RWPE2 (cell line): ENCODE data around the gene ARHGAP42.

Experiments
- ATAC-seq: fragments of 200-7000 bp; cut with Tn5 transposase; 3 replicates; pipeline ENCODE4 v1.9.1; 2021; ENCODE audit warnings: low read depth
- DNase-seq: peaks from one replicate; pipeline ENCODE4 v3.0.0-alpha.2; 2020; ENCODE audit warnings: low spot score
- H3K27ac ChIP-seq: fragments of 450-650 bp; 2 replicates; pipeline ENCODE4 v1.5.1; 2017; ENCODE audit warnings: mild to moderate bottlenecking; ENCODE audit not compliant: poor library complexity, severe bottlenecking
- H3K27me3 ChIP-seq: fragments of 250-450 bp; sonication (Bioruptor Pico); 2 replicates; pipeline ENCODE4 v1.5.1; 2021; ENCODE audit warnings: mild to moderate bottlenecking, moderate library complexity; ENCODE audit not compliant: insufficient read depth, poor library complexity, severe bottlenecking
- H3K36me3 ChIP-seq: fragments of 250-450 bp; sonication (Bioruptor Pico); 2 replicates; pipeline ENCODE4 v1.5.1; 2020; ENCODE audit warnings: low read depth, mild to moderate bottlenecking, moderate library complexity
- H3K4me1 ChIP-seq: fragments of 250-450 bp; sonication (Bioruptor Pico); 2 replicates; pipeline ENCODE4 v1.5.1; 2021; ENCODE audit warnings: mild to moderate bottlenecking, moderate library complexity; ENCODE audit not compliant: insufficient read depth, poor library complexity, severe bottlenecking
- H3K4me3 ChIP-seq: fragments of 250-450 bp; sonication (Bioruptor Pico); 2 replicates; pipeline ENCODE4 v1.5.1; 2021; ENCODE audit warnings: mild to moderate bottlenecking, moderate library complexity; ENCODE audit not compliant: severe bottlenecking
- H3K9me3 ChIP-seq: fragments of 250-450 bp; sonication (Bioruptor Pico); 2 replicates; pipeline ENCODE4 v1.5.1; 2021; ENCODE audit warnings: mild to moderate bottlenecking, moderate library complexity; ENCODE audit not compliant: severe bottlenecking
- CTCF ChIP-seq: fragments of 450-650 bp; IDR thresholded peaks from one replicate; pipeline ENCODE4 v1.5.1; 2017; ENCODE audit warnings: mild to moderate bottlenecking, moderate library complexity; ENCODE audit not compliant: poor library complexity, severe bottlenecking

ARHGAP42 gene

GRCh38 chr11:100756559-100756958 lies 69.5 kb downstream of the ARHGAP42 start:
- Histone ChIP-seq H3K4me1 (no peaks in the 10 kb centered on the region), H3K27me3 (no peaks in the 10 kb centered on the region), H3K36me3 (no peaks in the 10 kb centered on the region; the same call in 1 of the 2 replicates), H3K27ac (no peak overlapping the region), H3K9me3 (no peaks in the 10 kb centered on the region), H3K4me3 (no peak overlapping the region)
- no peak for DNase-seq
- ATAC-seq: no peak
- TF ChIP-seq CTCF: no peak

GRCh38 chr11:100757646-100758045 lies 70.6 kb downstream of the ARHGAP42 start:
- Histone ChIP-seq H3K4me1 (no peaks in the 10 kb centered on the region), H3K27ac (no peak overlapping the region), H3K4me3 (no peak overlapping the region), H3K36me3 (no peaks in the 10 kb centered on the region; the same call in 1 of the 2 replicates), H3K9me3 (no peaks in the 10 kb centered on the region), H3K27me3 (no peaks in the 10 kb centered on the region)
- no peak for DNase-seq
- no peak for ATAC-seq
- TF ChIP-seq CTCF: no peak

GRCh38 chr11:100759106-100759505 lies 72.0 kb downstream of the ARHGAP42 start:
- no peak for ATAC-seq
- Histone ChIP-seq H3K4me3 (no peak overlapping the region), H3K27ac (no peak overlapping the region), H3K36me3 (no peaks in the 10 kb centered on the region; the same call in 1 of the 2 replicates), H3K9me3 (no peaks in the 10 kb centered on the region), H3K27me3 (no peaks in the 10 kb centered on the region), H3K4me1 (no peaks in the 10 kb centered on the region)
- TF ChIP-seq CTCF: no peak
- DNase-seq: no peak

- no peak for TF ChIP-seq CTCF
- Histone ChIP-seq H3K27me3 (no peaks in the 10 kb centered on the region), H3K36me3 (no peaks in the 10 kb centered on the region), H3K4me3 (no peak overlapping the region), H3K27ac (no peak overlapping the region), H3K9me3 (no peaks in the 10 kb centered on the region), H3K4me1 (no peaks in the 10 kb centered on the region)
- ATAC-seq: no peak
- no peak for DNase-seq
These were observed 72.8 kb downstream of the ARHGAP42 start for GRCh38 chr11:100759856-100760255.

GRCh38 chr11:100760744-100761143 lies 73.7 kb downstream of the ARHGAP42 start:
- Histone ChIP-seq H3K36me3 (no peaks in the 10 kb centered on the region), H3K27me3 (no peaks in the 10 kb centered on the region), H3K27ac (no peak overlapping the region), H3K4me1 (no peaks in the 10 kb centered on the region), H3K9me3 (no peaks in the 10 kb centered on the region), H3K4me3 (no peak overlapping the region)
- no peak for TF ChIP-seq CTCF
- no peak for ATAC-seq
- no peak for DNase-seq
